ENCODE results near the gene SCN5A. TPM values are rescaled to one million over a fixed set of nuclear protein-coding genes. Genes with fewer than 3 reads are reported as not detected.

Gene SCN5A
- total and polyA plus RNA-seq, 10 donors, result 0.02 to 1.2 (median 0.17) TPM; not detected in 3

DNA sequence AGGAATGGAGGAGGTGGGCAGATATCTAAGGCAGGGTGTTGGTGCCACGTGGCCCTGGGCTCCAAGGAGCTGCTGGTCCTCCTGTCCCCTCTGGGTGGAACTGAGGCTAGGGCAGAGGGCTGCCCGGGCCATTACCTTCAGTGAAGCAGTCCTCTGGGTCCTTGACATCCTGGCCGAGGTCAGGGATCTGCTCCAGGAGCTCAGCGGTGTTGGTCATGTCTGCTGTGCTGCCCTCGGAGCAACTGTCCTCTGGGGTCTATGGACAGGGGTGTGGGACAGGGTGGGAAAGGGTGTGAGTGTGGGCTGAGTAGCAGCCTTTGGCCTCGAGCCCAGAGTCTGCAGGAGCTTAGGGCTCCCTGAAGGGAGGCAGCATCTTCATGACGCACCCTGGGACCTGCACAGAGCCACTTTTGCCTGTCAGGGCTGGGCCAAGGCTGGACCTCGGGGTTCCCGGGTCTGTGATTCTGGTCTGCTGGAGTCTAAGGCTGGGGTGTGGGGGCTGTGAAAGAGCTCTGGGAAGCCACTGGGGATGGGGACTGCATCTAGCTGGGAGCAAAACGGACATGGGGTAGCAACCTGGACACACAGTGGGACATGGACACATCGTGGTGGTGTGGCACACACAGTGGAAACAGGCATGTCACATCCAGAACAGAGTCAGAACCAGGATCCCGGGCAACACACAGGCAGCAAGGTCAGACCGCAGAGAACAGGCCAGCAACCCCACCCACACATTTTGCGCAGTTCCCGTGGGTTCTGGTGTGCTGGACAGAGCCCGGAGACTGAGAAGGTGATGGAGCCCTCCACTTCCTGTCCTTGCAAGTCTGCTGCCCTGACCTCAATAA, 72.7 kb downstream of the SCN5A start:
- H3K9me3 ChIP-seq, result peaks cover 0 to 14% (median 5%) of the 10 kb centered on the region in 8 donors
- H3K36me3 ChIP-seq, result peaks cover 0 to 8% (median 0%) of the 10 kb centered on the region in 6 donors
- WGBS, 5 donors, result 72 to 85% (median 78%) methylated on average over 12 to 16 of the region's 16 CpGs
- peaks cover 0 to 7% (median 0%) of the 10 kb centered on the region in 7 donors for H3K27me3 ChIP-seq (replicated peaks in 1 of 7)
- intact Hi-C loops (cut with DNase I; ENCODE audit: low total_unique reads), result no loop called here
- TF ChIP-seq POLR2AphosphoS5 (IDR thresholded peaks at IDR 0.05) (no peak), POLR2A (IDR thresholded peaks at IDR 0.05) (no peak)
- TF ChIP-seq, protein P1, sequence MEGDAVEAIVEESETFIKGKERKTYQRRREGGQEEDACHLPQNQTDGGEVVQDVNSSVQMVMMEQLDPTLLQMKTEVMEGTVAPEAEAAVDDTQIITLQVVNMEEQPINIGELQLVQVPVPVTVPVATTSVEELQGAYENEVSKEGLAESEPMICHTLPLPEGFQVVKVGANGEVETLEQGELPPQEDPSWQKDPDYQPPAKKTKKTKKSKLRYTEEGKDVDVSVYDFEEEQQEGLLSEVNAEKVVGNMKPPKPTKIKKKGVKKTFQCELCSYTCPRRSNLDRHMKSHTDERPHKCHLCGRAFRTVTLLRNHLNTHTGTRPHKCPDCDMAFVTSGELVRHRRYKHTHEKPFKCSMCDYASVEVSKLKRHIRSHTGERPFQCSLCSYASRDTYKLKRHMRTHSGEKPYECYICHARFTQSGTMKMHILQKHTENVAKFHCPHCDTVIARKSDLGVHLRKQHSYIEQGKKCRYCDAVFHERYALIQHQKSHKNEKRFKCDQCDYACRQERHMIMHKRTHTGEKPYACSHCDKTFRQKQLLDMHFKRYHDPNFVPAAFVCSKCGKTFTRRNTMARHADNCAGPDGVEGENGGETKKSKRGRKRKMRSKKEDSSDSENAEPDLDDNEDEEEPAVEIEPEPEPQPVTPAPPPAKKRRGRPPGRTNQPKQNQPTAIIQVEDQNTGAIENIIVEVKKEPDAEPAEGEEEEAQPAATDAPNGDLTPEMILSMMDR (IDR thresholded peaks at IDR 0.05 in 8 of 11, conservative IDR thresholded peaks at IDR 0.05 in 3 of 11), result no peak
- H3K27ac ChIP-seq, result no peak overlapping the region
- H3K4me1 ChIP-seq, result no peaks in the 10 kb centered on the region
- DNase-seq, result peak; percentile 63
- H3K4me3 ChIP-seq, result no peak overlapping the region

DNA sequence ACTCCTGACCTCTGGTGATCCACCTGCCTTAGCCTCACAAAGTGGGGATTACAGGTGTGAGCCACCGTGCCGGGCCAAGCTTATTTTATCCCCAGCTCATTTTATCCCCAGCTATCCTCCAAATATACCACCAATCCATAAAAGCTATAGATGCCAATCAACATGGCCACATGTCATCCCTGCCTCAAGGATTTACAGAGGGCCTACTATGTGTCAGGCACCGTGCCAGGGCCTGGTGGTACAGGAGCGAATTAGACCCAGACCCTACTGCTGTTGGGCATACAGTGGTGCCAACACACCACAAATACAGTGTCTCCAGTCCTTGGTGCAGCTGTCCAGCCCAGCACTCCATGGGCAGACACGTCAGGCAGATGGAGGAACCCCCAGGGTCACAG, 73.4 kb downstream of the SCN5A start:
- peaks cover 0 to 7% (median 0%) of the 10 kb centered on the region in 7 donors for H3K27me3 ChIP-seq (replicated peaks in 1 of 7)
- H3K9me3 ChIP-seq, result peaks cover 0 to 15% (median 5%) of the 10 kb centered on the region in 8 donors
- intact Hi-C loops (cut with DNase I; ENCODE audit: low total_unique reads), result no loop called here
- DNase-seq, result no peak
- H3K4me1 ChIP-seq, result no peaks in the 10 kb centered on the region
- H3K4me3 ChIP-seq, result no peak overlapping the region
- no peak for TF ChIP-seq POLR2AphosphoS5 (IDR thresholded peaks at IDR 0.05)
- TF ChIP-seq, protein P1 (IDR thresholded peaks at IDR 0.05 in 8 of 11, conservative IDR thresholded peaks at IDR 0.05 in 3 of 11), result no peak
- TF ChIP-seq POLR2A (IDR thresholded peaks at IDR 0.05), result no peak
- H3K27ac ChIP-seq, result no peak overlapping the region
- H3K36me3 ChIP-seq, result peaks cover 0 to 7% (median 0%) of the 10 kb centered on the region in 6 donors
- WGBS, 5 donors, result 71 to 97% (median 89%) methylated on average over 3 to 5 of the region's 5 CpGs

DNA sequence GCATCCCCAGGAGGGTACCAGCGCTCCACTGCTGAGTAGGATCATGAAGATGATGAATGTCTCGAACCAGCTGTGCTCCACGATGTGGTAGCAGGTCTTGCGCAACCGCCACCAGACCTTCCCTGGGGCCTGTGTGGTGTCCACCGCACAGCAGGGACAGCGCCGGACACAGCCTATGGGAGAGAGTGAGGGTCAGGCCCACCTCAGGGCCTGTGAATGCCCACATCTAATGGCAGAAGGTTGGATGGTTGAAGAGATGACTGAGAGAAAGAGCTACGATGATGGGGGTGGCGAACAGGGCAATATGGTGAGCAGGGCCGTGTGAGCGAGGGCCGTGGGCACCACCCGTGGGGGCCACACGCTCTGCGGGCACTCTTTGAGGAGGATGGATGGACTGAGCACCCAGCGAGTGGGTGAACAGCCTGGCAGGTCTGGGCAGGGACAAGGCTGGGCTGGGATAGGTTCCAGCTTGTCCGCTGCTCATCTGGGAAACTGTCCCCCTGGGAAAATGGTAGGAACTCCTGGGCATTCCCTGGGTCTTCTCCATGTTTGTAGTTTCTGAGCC, 74.1 kb downstream of the SCN5A start:
- no peaks in the 10 kb centered on the region for H3K36me3 ChIP-seq
- no peak overlapping the region for H3K27ac ChIP-seq
- no peaks in the 10 kb centered on the region for H3K4me1 ChIP-seq
- 85 to 94% (median 88%) methylated on average over 17 to 18 of the region's 18 CpGs for WGBS, 5 donors
- H3K4me3 ChIP-seq, result no peak overlapping the region
- no peak for TF ChIP-seq POLR2AphosphoS5 (IDR thresholded peaks at IDR 0.05)
- TF ChIP-seq, protein P1 (IDR thresholded peaks at IDR 0.05 in 8 of 11, conservative IDR thresholded peaks at IDR 0.05 in 3 of 11), result no peak
- TF ChIP-seq POLR2A (IDR thresholded peaks at IDR 0.05), result no peak
- peak; percentile 44 for DNase-seq
- intact Hi-C loops (cut with DNase I; ENCODE audit: low total_unique reads), result no loop called here
- H3K9me3 ChIP-seq, result peaks cover 0 to 19% (median 7%) of the 10 kb centered on the region in 8 donors
- peaks cover 0 to 7% (median 0%) of the 10 kb centered on the region in 7 donors for H3K27me3 ChIP-seq (replicated peaks in 1 of 7)
